HEK293 (cell line): Measurements from ENCODE around the gene ERICH6B.

Experiments
- ATF2 ChIP-seq: fragments of 450-650 bp; formaldehyde crosslinking; IDR thresholded peaks from 2 replicates; pipeline ENCODE4 v1.5.1; 2016; ENCODE audit warnings: missing biosample characterization, missing genetic modification characterization, low read depth
- ZBTB1 ChIP-seq: fragments of 450-650 bp; formaldehyde crosslinking; IDR thresholded peaks from 2 replicates; pipeline ENCODE4 v1.5.1; 2016; ENCODE audit warnings: missing biosample characterization, missing genetic modification characterization
- ZBTB11 ChIP-seq: fragments of 450-650 bp; formaldehyde crosslinking; conservative IDR thresholded peaks from 2 replicates; pipeline ENCODE4 v1.5.1; 2016; ENCODE audit warnings: low read depth, missing biosample characterization, missing genetic modification characterization
- ZBTB7A ChIP-seq: fragments of 450-650 bp; formaldehyde crosslinking; IDR thresholded peaks from 2 replicates; pipeline ENCODE4 v1.5.1; 2016; ENCODE audit warnings: low read depth, missing biosample characterization, missing genetic modification characterization
- ZNF133 ChIP-seq: fragments of 450-650 bp; formaldehyde crosslinking; IDR thresholded peaks from 2 replicates; pipeline ENCODE4 v1.5.1; 2016; ENCODE audit warnings: missing biosample characterization, missing genetic modification characterization
- ZNF23 ChIP-seq: fragments of 450-650 bp; formaldehyde crosslinking; IDR thresholded peaks from 2 replicates; pipeline ENCODE4 v1.5.1; 2016; ENCODE audit warnings: missing biosample characterization, missing genetic modification characterization, borderline replicate concordance
- ZNF513 ChIP-seq: fragments of 450-650 bp; IDR thresholded peaks from 2 replicates; pipeline ENCODE4 v1.5.1; 2018; ENCODE audit warnings: missing biosample characterization, missing genetic modification characterization
- ZNF645 ChIP-seq: fragments of 450-650 bp; formaldehyde crosslinking; IDR thresholded peaks from 2 replicates; pipeline ENCODE4; 2016; ENCODE audit warnings: missing biosample characterization, missing genetic modification characterization
- ZNF747 ChIP-seq: fragments of 450-650 bp; formaldehyde crosslinking; IDR thresholded peaks from 2 replicates; pipeline ENCODE4 v1.5.1; 2016; ENCODE audit warnings: missing biosample characterization, missing genetic modification characterization
- TF ChIP-seq, protein P1 (sequence below): fragments of 450-650 bp; formaldehyde crosslinking; IDR thresholded peaks from 2 replicates; pipeline ENCODE4 v1.5.1; 2016; ENCODE audit warnings: missing biosample characterization, missing genetic modification characterization
- TF ChIP-seq, protein P2 (sequence below): fragments of 450-650 bp; formaldehyde crosslinking; IDR thresholded peaks from 2 replicates; pipeline ENCODE4 v1.5.1; 2016; ENCODE audit warnings: missing biosample characterization, missing genetic modification characterization

- TF ChIP-seq ZNF133 (tag by site-specific recombination) (no peak), ZBTB11 (no peak), ZNF747 (no peak), ZNF23 (tag by site-specific recombination) (no peak), ZNF513 (tag by site-specific recombination) (no peak), ZBTB1 (no peak), ATF2 (no peak), ZNF645 (no peak), ZBTB7A (tag by site-specific recombination) (no peak)
- TF ChIP-seq, protein P1, sequence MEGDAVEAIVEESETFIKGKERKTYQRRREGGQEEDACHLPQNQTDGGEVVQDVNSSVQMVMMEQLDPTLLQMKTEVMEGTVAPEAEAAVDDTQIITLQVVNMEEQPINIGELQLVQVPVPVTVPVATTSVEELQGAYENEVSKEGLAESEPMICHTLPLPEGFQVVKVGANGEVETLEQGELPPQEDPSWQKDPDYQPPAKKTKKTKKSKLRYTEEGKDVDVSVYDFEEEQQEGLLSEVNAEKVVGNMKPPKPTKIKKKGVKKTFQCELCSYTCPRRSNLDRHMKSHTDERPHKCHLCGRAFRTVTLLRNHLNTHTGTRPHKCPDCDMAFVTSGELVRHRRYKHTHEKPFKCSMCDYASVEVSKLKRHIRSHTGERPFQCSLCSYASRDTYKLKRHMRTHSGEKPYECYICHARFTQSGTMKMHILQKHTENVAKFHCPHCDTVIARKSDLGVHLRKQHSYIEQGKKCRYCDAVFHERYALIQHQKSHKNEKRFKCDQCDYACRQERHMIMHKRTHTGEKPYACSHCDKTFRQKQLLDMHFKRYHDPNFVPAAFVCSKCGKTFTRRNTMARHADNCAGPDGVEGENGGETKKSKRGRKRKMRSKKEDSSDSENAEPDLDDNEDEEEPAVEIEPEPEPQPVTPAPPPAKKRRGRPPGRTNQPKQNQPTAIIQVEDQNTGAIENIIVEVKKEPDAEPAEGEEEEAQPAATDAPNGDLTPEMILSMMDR (tag by site-specific recombination), result no peak
- TF ChIP-seq, protein P2, sequence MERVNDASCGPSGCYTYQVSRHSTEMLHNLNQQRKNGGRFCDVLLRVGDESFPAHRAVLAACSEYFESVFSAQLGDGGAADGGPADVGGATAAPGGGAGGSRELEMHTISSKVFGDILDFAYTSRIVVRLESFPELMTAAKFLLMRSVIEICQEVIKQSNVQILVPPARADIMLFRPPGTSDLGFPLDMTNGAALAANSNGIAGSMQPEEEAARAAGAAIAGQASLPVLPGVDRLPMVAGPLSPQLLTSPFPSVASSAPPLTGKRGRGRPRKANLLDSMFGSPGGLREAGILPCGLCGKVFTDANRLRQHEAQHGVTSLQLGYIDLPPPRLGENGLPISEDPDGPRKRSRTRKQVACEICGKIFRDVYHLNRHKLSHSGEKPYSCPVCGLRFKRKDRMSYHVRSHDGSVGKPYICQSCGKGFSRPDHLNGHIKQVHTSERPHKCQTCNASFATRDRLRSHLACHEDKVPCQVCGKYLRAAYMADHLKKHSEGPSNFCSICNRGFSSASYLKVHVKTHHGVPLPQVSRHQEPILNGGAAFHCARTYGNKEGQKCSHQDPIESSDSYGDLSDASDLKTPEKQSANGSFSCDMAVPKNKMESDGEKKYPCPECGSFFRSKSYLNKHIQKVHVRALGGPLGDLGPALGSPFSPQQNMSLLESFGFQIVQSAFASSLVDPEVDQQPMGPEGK (tag by site-specific recombination), result no peak
Observed at GRCh38 chr13:45575146-45575829, 40.3 kb downstream of the ERICH6B start.
